Spleen (tissue), 11 donors: ENCODE measurements around the gene KTI12. TPM values are rescaled to one million over a fixed set of nuclear protein-coding genes. Genes with fewer than 3 reads are reported as not detected.

ENCODE experiments used
- DNase-seq: peaks from one replicate; pipeline ENCODE4 v3.0.0-alpha.2; 2020
- H3K27ac ChIP-seq, 8 donors: fragments of 200-600 bp; sonication (generic) in 7 of 8; 1 replicate in 4 of 8; 2 replicates in 4 of 8; pipeline versions ENCODE4 v1.5.0 to v1.8.0; 2016 to 2021; ENCODE audit warnings: inconsistent platforms in 4 of 8, mild to moderate bottlenecking in 4 of 8, moderate library complexity in 1 of 8
- H3K27me3 ChIP-seq, 7 donors: fragments of 200-600 bp; sonication (generic) in 6 of 7; replicated peaks in 1 of 7; 1 replicate in 4 of 7; 2 replicates in 3 of 7; pipeline versions ENCODE4 v1.5.0 to v1.8.0; 2016 to 2021; ENCODE audit warnings: inconsistent platforms in 3 of 7, mild to moderate bottlenecking in 1 of 7
- H3K36me3 ChIP-seq, 6 donors: fragments of 200-600 bp; sonication (generic) in 5 of 6; 1 replicate in 4 of 6; 2 replicates in 2 of 6; pipeline versions ENCODE4 v1.5.0 to v1.8.0; 2016 to 2021; ENCODE audit warnings: inconsistent platforms in 2 of 6
- H3K4me1 ChIP-seq, 6 donors: fragments of 200-600 bp; sonication (generic) in 5 of 6; 1 replicate in 3 of 6; 2 replicates in 3 of 6; pipeline versions ENCODE4 v1.5.0 to v1.8.0; 2016 to 2021; ENCODE audit warnings: inconsistent platforms in 3 of 6
- H3K4me3 ChIP-seq, 8 donors: fragments of 200-600 bp; sonication (generic) in 7 of 8; 1 replicate in 4 of 8; 2 replicates in 4 of 8; pipeline versions ENCODE4 v1.5.0 to v1.8.0; 2016 to 2021; ENCODE audit warnings: inconsistent platforms in 4 of 8, mild to moderate bottlenecking in 4 of 8, moderate library complexity in 2 of 8
- H3K9me3 ChIP-seq, 8 donors: fragments of 200-600 bp; sonication (generic) in 7 of 8; 1 replicate in 4 of 8; 2 replicates in 4 of 8; pipeline versions ENCODE4 v1.5.0 to v1.8.0; 2016 to 2021; ENCODE audit warnings: inconsistent platforms in 4 of 8
- POLR2A ChIP-seq, 3 donors: fragments of 450-650 bp; IDR thresholded peaks; one replicate each; pipeline ENCODE4 v1.5.1; 2017; ENCODE audit warnings: antibody characterized with exemption in 3 of 3, mild to moderate bottlenecking in 1 of 3
- POLR2AphosphoS5 ChIP-seq, 3 donors: sonication (generic); formaldehyde crosslinking; IDR thresholded peaks; one replicate each; pipeline ENCODE4 v1.5.1; 2017; ENCODE audit warnings: antibody characterized with exemption in 3 of 3
- WGBS, 5 donors: extraction: QIAGEN DNeasy Blood & Tissue Kit in 3 of 5; methylation state at CpG; one replicate each; pipeline versions ENCODE4 v1.1.5 to v1.1.7; 2013 to 2018; 5-methylcytosine and 5-hydroxymethylcytosine counted together
- intact Hi-C: fragments of 100-400 bp; cut with DNase I; formaldehyde crosslinking; loops from one replicate; pipeline ENCODE4 v1.15.0; 2023; ENCODE audit warnings: low total_unique reads
- polyA plus RNA-seq, 3 donors: library from polyadenylated mRNA; stranded (reverse); fragments of 200-250 nt; gene quantifications; one replicate each; pipeline ENCODE4 v1.2.1, GENCODE V29; 2013
- small RNA-seq, 4 donors: library from RNA; depleted of rRNA; stranded (forward); fragments of <200 nt; gene quantifications; one replicate each; pipeline ENCODE3, GENCODE V24; 2016
- total RNA-seq, 7 donors: library from RNA; depleted of rRNA in 3 of 7; stranded (reverse); fragments of >200 nt in 3 of 7; fragmentation: NEBNext Ultra II Directional in 4 of 7; extraction: Animal tissue kit (Norgen Biotek cat#: 25700) in 4 of 7; gene quantifications; one replicate each; pipeline versions ENCODE4 v1.1.0 to v1.2.1, GENCODE V29; 2016 to 2021
- TF ChIP-seq, protein P1 (sequence below), 11 experiments: fragments of 200-600 bp in 7 of 11; fragments of 450-650 bp in 4 of 11; sonication (generic) in 4 of 11; IDR thresholded peaks in 8 of 11; conservative IDR thresholded peaks in 3 of 11; 1 replicate in 7 of 11; 2 replicates in 4 of 11; pipeline versions ENCODE4 v1.4.0 to v1.8.0; 2016 to 2021; ENCODE audit warnings: antibody characterized with exemption in 11 of 11, inconsistent platforms in 4 of 11, mild to moderate bottlenecking in 1 of 11
- donor health status: healthy with polysubstance abuse.
- donor health status: DM: no; HTN: no; CAD: no; lungs with moderate emphysema.
- donor health status: DM: no; HTN: no; CAD: no.
- donor health status: Bipolar disorder and iron deficiency.
- donor health status: healthy.
- donor health status: DM: no; HTN: no; CAD: no.
- donor health status: DM: yes; HTN: yes; CAD: no.

Gene KTI12
- total and polyA plus RNA-seq, 10 donors: 7.4 to 15.7 (median 9.8) TPM

DNA sequence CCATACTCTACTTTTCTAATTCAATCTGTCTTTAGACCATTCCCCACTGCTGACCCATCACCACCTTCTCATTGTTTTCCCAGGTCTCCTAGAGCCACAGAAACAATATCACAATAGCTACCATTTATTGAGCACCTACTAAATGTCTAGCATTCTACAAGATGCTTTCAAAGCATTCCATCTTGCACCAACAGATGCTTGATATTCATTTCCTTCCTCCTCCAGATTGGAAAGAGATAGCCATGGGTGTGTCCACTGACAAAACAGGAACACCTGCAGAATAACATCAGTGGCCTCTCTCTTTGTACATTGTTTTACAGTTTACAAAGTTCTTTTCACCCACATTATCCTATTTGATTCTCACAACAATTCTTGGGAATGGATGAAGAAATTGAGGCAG is 45.4 kb downstream of the KTI12 start:
- no peak for TF ChIP-seq POLR2AphosphoS5 (IDR thresholded peaks at IDR 0.05)
- TF ChIP-seq, protein P1, sequence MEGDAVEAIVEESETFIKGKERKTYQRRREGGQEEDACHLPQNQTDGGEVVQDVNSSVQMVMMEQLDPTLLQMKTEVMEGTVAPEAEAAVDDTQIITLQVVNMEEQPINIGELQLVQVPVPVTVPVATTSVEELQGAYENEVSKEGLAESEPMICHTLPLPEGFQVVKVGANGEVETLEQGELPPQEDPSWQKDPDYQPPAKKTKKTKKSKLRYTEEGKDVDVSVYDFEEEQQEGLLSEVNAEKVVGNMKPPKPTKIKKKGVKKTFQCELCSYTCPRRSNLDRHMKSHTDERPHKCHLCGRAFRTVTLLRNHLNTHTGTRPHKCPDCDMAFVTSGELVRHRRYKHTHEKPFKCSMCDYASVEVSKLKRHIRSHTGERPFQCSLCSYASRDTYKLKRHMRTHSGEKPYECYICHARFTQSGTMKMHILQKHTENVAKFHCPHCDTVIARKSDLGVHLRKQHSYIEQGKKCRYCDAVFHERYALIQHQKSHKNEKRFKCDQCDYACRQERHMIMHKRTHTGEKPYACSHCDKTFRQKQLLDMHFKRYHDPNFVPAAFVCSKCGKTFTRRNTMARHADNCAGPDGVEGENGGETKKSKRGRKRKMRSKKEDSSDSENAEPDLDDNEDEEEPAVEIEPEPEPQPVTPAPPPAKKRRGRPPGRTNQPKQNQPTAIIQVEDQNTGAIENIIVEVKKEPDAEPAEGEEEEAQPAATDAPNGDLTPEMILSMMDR (IDR thresholded peaks at IDR 0.05 in 8 of 11, conservative IDR thresholded peaks at IDR 0.05 in 3 of 11): no peak
- no peak for TF ChIP-seq POLR2A (IDR thresholded peaks at IDR 0.05)
- Histone ChIP-seq H3K9me3 (no peaks in the 10 kb centered on the region), H3K4me3 (no peak overlapping the region), H3K27ac (no peak overlapping the region), H3K27me3 (peaks cover 3 to 47% (median 39%) of the 10 kb centered on the region in 7 donors), H3K36me3 (no peaks in the 10 kb centered on the region), H3K4me1 (peaks cover 0 to 13% (median 8%) of the 10 kb centered on the region in 6 donors)
- no peak for DNase-seq
- intact Hi-C loops: no loop called here

DNA sequence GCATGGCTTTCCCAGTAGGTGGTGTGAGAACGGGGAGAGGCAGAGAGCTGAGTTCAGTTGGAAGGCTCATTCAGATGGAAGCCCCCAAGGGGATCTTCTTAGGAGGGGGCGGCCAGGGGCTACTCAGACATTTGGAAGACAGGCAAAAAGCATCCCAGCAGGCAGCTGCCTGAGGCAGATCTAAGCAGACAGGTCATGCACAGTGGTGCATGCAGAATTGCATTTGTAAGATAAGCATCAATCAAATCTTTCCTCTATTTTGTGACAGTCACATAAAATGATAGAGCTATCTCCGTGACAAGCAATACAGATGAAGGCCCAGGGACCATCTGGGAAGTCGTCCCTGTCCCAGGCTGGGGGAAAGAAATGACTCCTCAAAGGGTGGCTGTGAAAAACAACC is 46.9 kb downstream of the KTI12 start:
- TF ChIP-seq POLR2A (IDR thresholded peaks at IDR 0.05) (no peak), POLR2AphosphoS5 (IDR thresholded peaks at IDR 0.05) (no peak)
- TF ChIP-seq, protein P1 (IDR thresholded peaks at IDR 0.05 in 8 of 11, conservative IDR thresholded peaks at IDR 0.05 in 3 of 11): no peak
- H3K4me3 ChIP-seq: no peak overlapping the region
- peaks cover 0 to 13% (median 8%) of the 10 kb centered on the region in 6 donors for H3K4me1 ChIP-seq
- DNase-seq: no peak
- H3K36me3 ChIP-seq: no peaks in the 10 kb centered on the region
- peaks cover 3 to 31% (median 24%) of the 10 kb centered on the region in 7 donors for H3K27me3 ChIP-seq
- H3K27ac ChIP-seq: no peak overlapping the region
- intact Hi-C loops: no loop called here
- WGBS, 5 donors: 82 to 86% (median 84%) methylated on average over 4 of the region's 4 CpGs
- no peaks in the 10 kb centered on the region for H3K9me3 ChIP-seq

DNA sequence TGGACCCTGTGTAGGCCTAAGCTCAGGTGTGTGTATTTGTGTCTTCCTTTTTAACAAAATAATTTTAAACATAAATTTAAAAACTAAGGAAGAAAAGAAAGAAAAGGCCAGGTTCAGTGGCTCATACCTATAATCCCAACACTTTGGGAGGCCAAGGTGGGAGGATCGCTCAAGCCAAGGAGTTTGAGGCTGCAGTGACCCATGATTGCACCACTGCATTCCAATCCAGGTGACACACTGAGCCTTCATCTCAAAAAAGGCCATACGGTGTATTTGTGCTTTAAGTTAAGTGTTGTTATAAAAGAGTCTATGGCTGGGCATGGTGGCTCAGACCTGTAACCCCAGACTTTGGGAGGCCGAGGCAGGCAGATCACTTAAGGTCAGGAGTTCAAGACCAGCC is 51.4 kb downstream of the KTI12 start:
- no peak overlapping the region for H3K4me3 ChIP-seq
- WGBS, 5 donors: 89 to 92% (median 91%) methylated on average over 3 of the region's 3 CpGs
- no peaks in the 10 kb centered on the region for H3K4me1 ChIP-seq
- H3K36me3 ChIP-seq: no peaks in the 10 kb centered on the region
- intact Hi-C loops: no loop called here
- H3K27ac ChIP-seq: no peak overlapping the region
- no peaks in the 10 kb centered on the region for H3K27me3 ChIP-seq
- no peak for TF ChIP-seq POLR2A (IDR thresholded peaks at IDR 0.05)
- TF ChIP-seq, protein P1 (IDR thresholded peaks at IDR 0.05 in 8 of 11, conservative IDR thresholded peaks at IDR 0.05 in 3 of 11): no peak
- no peak for TF ChIP-seq POLR2AphosphoS5 (IDR thresholded peaks at IDR 0.05)
- no peak for DNase-seq
- H3K9me3 ChIP-seq: no peaks in the 10 kb centered on the region

Small RNA genes within 50 kb of the gene (small RNA-seq; reads per million reads assigned to genes)
- 0 reads per million in 4 donors for gene RN7SL290P

Other genes with a start within 250 kb of the KTI12 start
- 100 to 1,000 TPM; 105 to 189 (median 132) TPM for gene NRDC, start 155.1 kb downstream of the KTI12 start, total RNA-seq
- gene NRDC, start 155.1 kb downstream of the KTI12 start, polyA plus RNA-seq: 10 to 100 TPM; 61.3 to 85.5 (median 75.2) TPM
- gene RAB3B, start 43.1 kb downstream of the KTI12 start, total RNA-seq: under 1 TPM; 0.11 to 0.32 (median 0.13) TPM
- under 1 TPM in 1 of 3 donors, not detected in 2; 0.02 TPM for gene RAB3B, start 43.1 kb downstream of the KTI12 start, polyA plus RNA-seq
- gene TXNDC12, start 21.4 kb upstream of the KTI12 start, total RNA-seq: 10 to 100 TPM; 40.1 to 49.5 (median 44.2) TPM
- 10 to 100 TPM; 10.3 to 18.1 (median 17.7) TPM for gene TXNDC12, start 21.4 kb upstream of the KTI12 start, polyA plus RNA-seq
- 10 to 100 TPM; 30.0 to 48.6 (median 37.0) TPM for gene BTF3L4, start 22.5 kb upstream of the KTI12 start, total RNA-seq
- gene BTF3L4, start 22.5 kb upstream of the KTI12 start, polyA plus RNA-seq: 10 to 100 TPM; 29.5 to 40.2 (median 37.2) TPM
- gene ZFYVE9, start 108.3 kb upstream of the KTI12 start, total RNA-seq: 10 to 100 TPM in 4 of 7 donors, 1 to 10 TPM in 3; 7.2 to 16.7 (median 10.6) TPM
- 1 to 10 TPM in 1 of 3 donors, under 1 TPM in 2; 0.72 to 2.2 (median 0.88) TPM for gene ZFYVE9, start 108.3 kb upstream of the KTI12 start, polyA plus RNA-seq